ENCODE results near the gene IVD. TPM values are rescaled to one million over a fixed set of nuclear protein-coding genes. Genes with fewer than 3 reads are reported as not detected.

Gene IVD
- total and polyA plus RNA-seq, 10 donors = 25.1 to 93.9 (median 59.6) TPM

DNA sequence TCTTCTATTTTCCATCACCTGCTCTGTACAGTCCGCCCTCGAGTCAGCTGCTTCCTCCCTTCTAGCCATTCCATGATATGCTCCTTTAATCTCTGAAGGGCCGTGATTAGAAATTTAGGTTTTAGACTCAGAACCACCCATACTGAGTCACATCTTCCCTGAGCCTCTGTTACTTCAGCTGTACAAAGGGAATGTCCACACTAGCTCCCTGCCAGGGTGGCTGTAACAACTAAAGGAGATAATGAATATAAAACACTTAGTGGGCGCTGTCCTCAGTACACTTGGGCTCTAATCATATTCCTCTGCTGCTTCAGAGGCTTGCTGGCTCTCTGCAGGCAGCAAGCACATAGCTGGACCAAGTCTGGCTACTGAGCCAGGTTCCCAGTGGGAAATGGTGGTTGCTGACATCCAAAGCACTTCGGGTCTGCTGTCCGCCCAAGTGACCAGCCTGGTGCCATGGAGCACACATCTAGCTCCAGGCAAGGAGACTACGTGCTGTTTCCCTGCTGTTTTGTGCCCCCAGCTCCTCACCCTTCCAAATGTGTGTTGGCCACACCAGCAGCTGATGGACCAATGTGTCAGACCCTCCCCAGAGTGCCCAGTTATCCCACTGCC lies 64.3 kb downstream of the IVD start:
- Histone ChIP-seq H3K36me3 (peaks cover 0 to 28% (median 22%) of the 10 kb centered on the region in 6 donors), H3K9me3 (no peaks in the 10 kb centered on the region), H3K27ac (peak overlapping the region; percentile 80 to 96 (median 90)), H3K27me3 (replicated peaks in 1 of 7) (no peaks in the 10 kb centered on the region), H3K4me3 (peak overlapping the region in 6 of 8 donors; percentile 73 to 91 (median 80)), H3K4me1 (peaks cover 5 to 30% (median 19%) of the 10 kb centered on the region in 6 donors)
- TF ChIP-seq POLR2AphosphoS5 (IDR thresholded peaks at IDR 0.05) = no peak
- TF ChIP-seq, protein P1, sequence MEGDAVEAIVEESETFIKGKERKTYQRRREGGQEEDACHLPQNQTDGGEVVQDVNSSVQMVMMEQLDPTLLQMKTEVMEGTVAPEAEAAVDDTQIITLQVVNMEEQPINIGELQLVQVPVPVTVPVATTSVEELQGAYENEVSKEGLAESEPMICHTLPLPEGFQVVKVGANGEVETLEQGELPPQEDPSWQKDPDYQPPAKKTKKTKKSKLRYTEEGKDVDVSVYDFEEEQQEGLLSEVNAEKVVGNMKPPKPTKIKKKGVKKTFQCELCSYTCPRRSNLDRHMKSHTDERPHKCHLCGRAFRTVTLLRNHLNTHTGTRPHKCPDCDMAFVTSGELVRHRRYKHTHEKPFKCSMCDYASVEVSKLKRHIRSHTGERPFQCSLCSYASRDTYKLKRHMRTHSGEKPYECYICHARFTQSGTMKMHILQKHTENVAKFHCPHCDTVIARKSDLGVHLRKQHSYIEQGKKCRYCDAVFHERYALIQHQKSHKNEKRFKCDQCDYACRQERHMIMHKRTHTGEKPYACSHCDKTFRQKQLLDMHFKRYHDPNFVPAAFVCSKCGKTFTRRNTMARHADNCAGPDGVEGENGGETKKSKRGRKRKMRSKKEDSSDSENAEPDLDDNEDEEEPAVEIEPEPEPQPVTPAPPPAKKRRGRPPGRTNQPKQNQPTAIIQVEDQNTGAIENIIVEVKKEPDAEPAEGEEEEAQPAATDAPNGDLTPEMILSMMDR (IDR thresholded peaks at IDR 0.05 in 8 of 11, conservative IDR thresholded peaks at IDR 0.05 in 3 of 11) = no peak
- TF ChIP-seq POLR2A (IDR thresholded peaks at IDR 0.05) = no peak
- intact Hi-C loops (cut with DNase I; ENCODE audit: low total_unique reads) = no loop called here
- peak; percentile 48 for DNase-seq
- 86 to 94% (median 90%) methylated on average over 7 of the region's 7 CpGs for WGBS, 5 donors

DNA sequence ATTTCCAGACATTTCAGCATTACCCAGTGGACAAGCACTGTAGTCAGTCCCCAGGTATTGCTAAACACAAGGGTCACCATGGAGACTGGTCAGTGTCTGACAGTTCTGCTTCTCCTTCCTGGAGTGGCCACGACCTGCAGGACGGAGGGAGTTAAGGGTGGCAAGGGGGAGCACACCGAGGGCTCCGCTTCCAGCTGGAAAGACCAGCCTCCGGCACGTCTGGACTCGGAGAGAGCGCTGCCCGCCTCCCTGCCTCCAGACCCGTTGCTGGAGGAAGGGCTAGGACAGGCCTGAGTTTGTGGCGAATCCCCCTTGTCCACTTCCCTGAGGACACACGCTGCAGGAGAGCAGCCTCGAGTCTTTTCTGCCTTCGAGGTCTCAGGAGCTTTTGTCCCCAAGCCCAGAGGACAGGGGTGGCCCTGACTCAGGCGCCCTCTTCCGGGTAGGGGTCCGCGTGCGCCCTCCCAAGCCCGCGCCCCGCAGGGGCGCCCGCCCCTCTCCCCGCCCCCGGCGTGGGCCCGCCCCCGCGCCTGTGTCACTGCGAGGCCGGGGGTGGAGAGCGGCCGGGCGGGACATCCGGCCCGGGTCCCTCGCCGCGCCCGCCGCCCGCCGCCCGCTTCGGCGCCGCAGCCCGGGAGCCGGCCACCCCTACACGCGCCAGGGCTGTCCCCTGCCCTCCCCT lies 65.0 kb downstream of the IVD start, which contains the start of gene CHST14:
Gene CHST14 (plus strand): TSS at position 562 of the 682 bp plus-strand sequence. CDS start 230 bp downstream, outside the sequence.
- intact Hi-C loops (cut with DNase I; ENCODE audit: low total_unique reads) = no loop called here
- H3K4me1 ChIP-seq = peaks cover 5 to 30% (median 19%) of the 10 kb centered on the region in 6 donors
- peak; percentile 51 to 72 (median 66) for TF ChIP-seq POLR2AphosphoS5 (IDR thresholded peaks at IDR 0.05)
- no peak for TF ChIP-seq POLR2A (IDR thresholded peaks at IDR 0.05)
- peak within 1 kb of the TSS; percentile 80 to 96 (median 90) for H3K27ac ChIP-seq
- WGBS, 5 donors = 0 to 11% (median 5%) methylated on average over 2 to 52 of the region's 52 CpGs
- H3K27me3 ChIP-seq (replicated peaks in 1 of 7) = no peaks in the 10 kb centered on the region
- no peaks in the 10 kb centered on the region for H3K9me3 ChIP-seq
- H3K36me3 ChIP-seq = peaks cover 0 to 21% (median 16%) of the 10 kb centered on the region in 6 donors
- peak within 1 kb of the TSS; percentile 71 to 91 (median 78) for H3K4me3 ChIP-seq
- DNase-seq = peak; percentile 92

Other genes starting within 250 kb of the IVD start
- 10 to 100 TPM in 3 of 7 donors, 1 to 10 TPM in 4; 3.0 to 11.8 (median 8.5) TPM for gene BUB1B, start 244.7 kb upstream of the IVD start, total RNA-seq
- 1 to 10 TPM; 1.2 to 4.7 (median 2.3) TPM for gene BUB1B, start 244.7 kb upstream of the IVD start, polyA plus RNA-seq
- gene PAK6, start 166.7 kb upstream of the IVD start, total RNA-seq = 1 to 10 TPM; 1.5 to 5.4 (median 2.0) TPM
- under 1 TPM; 0.24 to 0.46 (median 0.38) TPM for gene PAK6, start 166.7 kb upstream of the IVD start, polyA plus RNA-seq
- gene ANKRD63, start 122.7 kb upstream of the IVD start, total RNA-seq = not detected
- not detected for gene ANKRD63, start 122.7 kb upstream of the IVD start, polyA plus RNA-seq
- 100 to 1,000 TPM; 175 to 247 (median 189) TPM for gene PLCB2, start 97.9 kb upstream of the IVD start, total RNA-seq
- gene PLCB2, start 97.9 kb upstream of the IVD start, polyA plus RNA-seq = 100 to 1,000 TPM in 2 of 3 donors, 10 to 100 TPM in 1; 63.8 to 190 (median 168) TPM
- 10 to 100 TPM; 16.8 to 29.6 (median 22.9) TPM for gene INAFM2, start 82.1 kb upstream of the IVD start, total RNA-seq
- gene INAFM2, start 82.1 kb upstream of the IVD start, polyA plus RNA-seq = 10 to 100 TPM in 1 of 3 donors, 1 to 10 TPM in 2; 7.4 to 10.9 (median 9.8) TPM
- 10 to 100 TPM in 3 of 7 donors, 1 to 10 TPM in 4; 3.5 to 19.4 (median 9.4) TPM for gene CCDC9B, start 64.9 kb upstream of the IVD start, total RNA-seq
- 1 to 10 TPM; 2.2 to 8.0 (median 3.1) TPM for gene CCDC9B, start 64.9 kb upstream of the IVD start, polyA plus RNA-seq
- not detected for gene PHGR1, start 54.8 kb upstream of the IVD start, total RNA-seq
- 1 to 10 TPM in 1 of 3 donors, under 1 TPM in 1, not detected in 1; 0.67 to 4.9 TPM for gene PHGR1, start 54.8 kb upstream of the IVD start, polyA plus RNA-seq
- gene DISP2, start 47.6 kb upstream of the IVD start, total RNA-seq = 1 to 10 TPM in 2 of 7 donors, under 1 TPM in 4, not detected in 1; 0.05 to 3.0 (median 0.45) TPM
- under 1 TPM; 0.47 to 0.63 (median 0.54) TPM for gene DISP2, start 47.6 kb upstream of the IVD start, polyA plus RNA-seq
- gene KNSTRN, start 23.1 kb upstream of the IVD start, total RNA-seq = 10 to 100 TPM in 4 of 7 donors, 1 to 10 TPM in 3; 8.3 to 16.8 (median 11.5) TPM
- gene KNSTRN, start 23.1 kb upstream of the IVD start, polyA plus RNA-seq = 10 to 100 TPM in 1 of 3 donors, 1 to 10 TPM in 2; 6.0 to 10.3 (median 9.0) TPM
- 10 to 100 TPM; 13.5 to 27.0 (median 22.2) TPM for gene BAHD1, start 35.2 kb downstream of the IVD start, total RNA-seq
- gene BAHD1, start 35.2 kb downstream of the IVD start, polyA plus RNA-seq = 10 to 100 TPM in 1 of 3 donors, 1 to 10 TPM in 2; 7.4 to 14.2 (median 8.7) TPM
- 10 to 100 TPM; 12.0 to 18.5 (median 15.3) TPM for gene CHST14, start 65.2 kb downstream of the IVD start, total RNA-seq
- 10 to 100 TPM in 1 of 3 donors, 1 to 10 TPM in 2; 7.1 to 10.6 (median 9.0) TPM for gene CHST14, start 65.2 kb downstream of the IVD start, polyA plus RNA-seq
- 10 to 100 TPM; 38.9 to 64.1 (median 46.4) TPM for gene CCDC32, start 159.2 kb downstream of the IVD start, total RNA-seq
- gene CCDC32, start 159.2 kb downstream of the IVD start, polyA plus RNA-seq = 10 to 100 TPM; 27.3 to 42.5 (median 33.6) TPM
- gene RPUSD2, start 163.5 kb downstream of the IVD start, total RNA-seq = 10 to 100 TPM in 1 of 7 donors, 1 to 10 TPM in 6; 7.1 to 11.0 (median 8.3) TPM
- gene RPUSD2, start 163.5 kb downstream of the IVD start, polyA plus RNA-seq = 10 to 100 TPM; 11.2 to 12.3 (median 12.2) TPM
- 1 to 10 TPM; 2.1 to 9.7 (median 4.6) TPM for gene KNL1, start 188.5 kb downstream of the IVD start, total RNA-seq
- gene KNL1, start 188.5 kb downstream of the IVD start, polyA plus RNA-seq = 1 to 10 TPM in 1 of 3 donors, under 1 TPM in 2; 0.52 to 2.1 (median 0.67) TPM

Measured in spleen (tissue), 11 donors.